Naive B cell (primary cell): Measurements from ENCODE around the gene AHNAK2. TPM values are rescaled to one million over a fixed set of nuclear protein-coding genes. Genes with fewer than 3 reads are reported as not detected.
"Not testable (repeated sequence)": the region's sequence is repeated elsewhere in the genome, so short reads cannot be mapped to it uniquely, and the experiment has no call there.

Experiments
- ATAC-seq, 2 donors: fragments of 150-1000 bp; cut with Tn5 transposase; 2 replicates each; pipeline ENCODE4 v1.10.0; 2021; ENCODE audit warnings: low read depth in 2 of 2, mild to moderate bottlenecking in 2 of 2, moderate library complexity in 2 of 2
- DNase-seq: peaks from one replicate; pipeline ENCODE4 v3.0.0; 2022
- H3K27ac Mint-ChIP-seq, 6 donors: one replicate each; pipeline ENCODE4 v1.8.0; 2020 to 2022; ENCODE audit warnings: mild to moderate bottlenecking in 6 of 6, mixed read lengths in 6 of 6, moderate library complexity in 5 of 6, inconsistent platforms in 2 of 6
- H3K27me3 Mint-ChIP-seq, 3 donors: one replicate each; pipeline ENCODE4 v1.8.0; 2021 to 2022; ENCODE audit warnings: mixed read lengths in 3 of 3, mild to moderate bottlenecking in 1 of 3
- H3K36me3 Mint-ChIP-seq, 2 donors: one replicate each; pipeline ENCODE4 v1.8.0; 2020 to 2022; ENCODE audit warnings: mixed read lengths in 2 of 2, inconsistent platforms in 1 of 2, mild to moderate bottlenecking in 1 of 2
- H3K4me1 Mint-ChIP-seq, 3 donors: one replicate each; pipeline ENCODE4 v1.8.0; 2020 to 2022; ENCODE audit warnings: mixed read lengths in 3 of 3, inconsistent platforms in 1 of 3, mild to moderate bottlenecking in 1 of 3, moderate library complexity in 1 of 3
- H3K4me3 Mint-ChIP-seq, 8 donors: one replicate each; pipeline ENCODE4 v1.8.0; 2020 to 2022; ENCODE audit warnings: mild to moderate bottlenecking in 8 of 8, mixed read lengths in 8 of 8, moderate library complexity in 8 of 8, inconsistent platforms in 2 of 8
- H3K9me3 Mint-ChIP-seq, 7 donors: one replicate each; pipeline ENCODE4 v1.8.0; 2020 to 2022; ENCODE audit warnings: mixed read lengths in 7 of 7, mild to moderate bottlenecking in 5 of 7, inconsistent platforms in 2 of 7, moderate library complexity in 1 of 7
- polyA plus RNA-seq, 6 donors: library from polyadenylated mRNA; unstranded; fragments of 300-500 nt; fragmentation: Illumina TruSeq; gene quantifications; one replicate each; pipeline ENCODE4 v1.2.3, GENCODE V29; 2021; ENCODE audit warnings: low read depth in 6 of 6

The AHNAK2 gene
- polyA plus RNA-seq, 6 donors from 2014 or later = 0.63 to 0.92 (median 0.70) TPM; not detected in 1

GRCh38 chr14:104955396-104955770 is 22.8 kb downstream of the AHNAK2 start:
- H3K4me1 Mint-ChIP-seq = no peaks in the 10 kb centered on the region
- ATAC-seq (no peak), DNase-seq (no peak)
- H3K36me3 Mint-ChIP-seq = no peaks in the 10 kb centered on the region
- no peak overlapping the region for H3K27ac Mint-ChIP-seq
- H3K4me3 Mint-ChIP-seq = no peak overlapping the region
- H3K27me3 Mint-ChIP-seq = peaks cover 0 to 13% (median 2%) of the 10 kb centered on the region in 3 donors
- no peaks in the 10 kb centered on the region for H3K9me3 Mint-ChIP-seq

GRCh38 chr14:104954746-104955395 is 23.3 kb downstream of the AHNAK2 start:
- H3K27ac Mint-ChIP-seq = no peak overlapping the region
- H3K36me3 Mint-ChIP-seq = no peaks in the 10 kb centered on the region
- H3K9me3 Mint-ChIP-seq = no peaks in the 10 kb centered on the region
- DNase-seq (no peak), ATAC-seq (no peak)
- no peak overlapping the region for H3K4me3 Mint-ChIP-seq
- H3K4me1 Mint-ChIP-seq = no peaks in the 10 kb centered on the region
- peaks cover 0 to 10% (median 0%) of the 10 kb centered on the region in 3 donors for H3K27me3 Mint-ChIP-seq

- ATAC-seq = no peak
- H3K4me1 Mint-ChIP-seq = no peaks in the 10 kb centered on the region
- no peak for DNase-seq
- no peaks in the 10 kb centered on the region for H3K9me3 Mint-ChIP-seq
- H3K4me3 Mint-ChIP-seq = no peak overlapping the region
- no peaks in the 10 kb centered on the region for H3K36me3 Mint-ChIP-seq
- H3K27me3 Mint-ChIP-seq = peaks cover 0 to 10% (median 0%) of the 10 kb centered on the region in 3 donors
- peak overlapping the region in 1 of 6 donors; percentile 66 for H3K27ac Mint-ChIP-seq
Observed at GRCh38 chr14:104953896-104954656, 24.1 kb downstream of the AHNAK2 start.

- Mint-ChIP-seq H3K27ac (no peak overlapping the region), H3K27me3 (peaks cover 0 to 10% (median 0%) of the 10 kb centered on the region in 3 donors), H3K4me1 (no peaks in the 10 kb centered on the region), H3K4me3 (no peak overlapping the region), H3K36me3 (no peaks in the 10 kb centered on the region), H3K9me3 (no peaks in the 10 kb centered on the region)
- ATAC-seq = no peak
- no peak for DNase-seq
Observed at GRCh38 chr14:104953097-104953496, 25.1 kb downstream of the AHNAK2 start.

- H3K27me3 Mint-ChIP-seq, H3K27ac Mint-ChIP-seq, H3K4me3 Mint-ChIP-seq, H3K4me1 Mint-ChIP-seq, H3K9me3 Mint-ChIP-seq, ATAC-seq, H3K36me3 Mint-ChIP-seq, DNase-seq: not testable (repeated sequence)
Observed at GRCh38 chr14:104951863-104952657, 26.1 kb downstream of the AHNAK2 start.

GRCh38 chr14:104950701-104951100 is 27.5 kb downstream of the AHNAK2 start:
- not testable (repeated sequence) for H3K4me1 Mint-ChIP-seq

GRCh38 chr14:104950021-104950420 is 28.2 kb downstream of the AHNAK2 start:
- Mint-ChIP-seq H3K4me1 (no peaks in the 10 kb centered on the region), H3K9me3 (no peaks in the 10 kb centered on the region), H3K4me3 (no peak overlapping the region), H3K27ac (no peak overlapping the region), H3K27me3 (no peaks in the 10 kb centered on the region), H3K36me3 (no peaks in the 10 kb centered on the region)
- no peak for ATAC-seq
- DNase-seq = no peak

More at GRCh38 chr14:104950701-104951100, 27.5 kb downstream of the AHNAK2 start:
- not testable (repeated sequence) for H3K27me3 Mint-ChIP-seq, H3K27ac Mint-ChIP-seq, DNase-seq, H3K4me3 Mint-ChIP-seq, ATAC-seq, H3K9me3 Mint-ChIP-seq, H3K36me3 Mint-ChIP-seq

GRCh38 chr14:104949406-104949955 is 28.7 kb downstream of the AHNAK2 start:
- not testable (repeated sequence) for H3K36me3 Mint-ChIP-seq, H3K27me3 Mint-ChIP-seq, H3K4me1 Mint-ChIP-seq, H3K4me3 Mint-ChIP-seq, H3K27ac Mint-ChIP-seq, DNase-seq, ATAC-seq, H3K9me3 Mint-ChIP-seq

- Mint-ChIP-seq H3K27me3 (no peaks in the 10 kb centered on the region), H3K4me3 (no peak overlapping the region), H3K36me3 (no peaks in the 10 kb centered on the region), H3K4me1 (no peaks in the 10 kb centered on the region), H3K27ac (no peak overlapping the region), H3K9me3 (no peaks in the 10 kb centered on the region)
- no peak for ATAC-seq
- DNase-seq = no peak
Observed at GRCh38 chr14:104948736-104949031, 29.5 kb downstream of the AHNAK2 start.

- not testable (repeated sequence) for ATAC-seq, DNase-seq, H3K4me3 Mint-ChIP-seq, H3K27ac Mint-ChIP-seq, H3K4me1 Mint-ChIP-seq, H3K36me3 Mint-ChIP-seq, H3K9me3 Mint-ChIP-seq, H3K27me3 Mint-ChIP-seq
Observed at GRCh38 chr14:104947881-104948735, 30.1 kb downstream of the AHNAK2 start.

- not testable (repeated sequence) for DNase-seq, ATAC-seq, H3K36me3 Mint-ChIP-seq
Observed at GRCh38 chr14:104947201-104947600, 31.0 kb downstream of the AHNAK2 start.

GRCh38 chr14:104945986-104946965 is 31.9 kb downstream of the AHNAK2 start:
- H3K4me1 Mint-ChIP-seq, H3K36me3 Mint-ChIP-seq, H3K27me3 Mint-ChIP-seq, H3K9me3 Mint-ChIP-seq, H3K4me3 Mint-ChIP-seq, ATAC-seq, DNase-seq: not testable (repeated sequence)
- H3K27ac Mint-ChIP-seq = peak overlapping the region in 1 of 6 donors; percentile 74

More at GRCh38 chr14:104947201-104947600, 31.0 kb downstream of the AHNAK2 start:
- H3K4me3 Mint-ChIP-seq, H3K27ac Mint-ChIP-seq, H3K4me1 Mint-ChIP-seq, H3K9me3 Mint-ChIP-seq, H3K27me3 Mint-ChIP-seq: not testable (repeated sequence)
